Mesenteric fat pad (tissue), 1 donor: ENCODE data around the gene WEE1. TPM values are rescaled to one million over a fixed set of nuclear protein-coding genes. Genes with fewer than 3 reads are reported as not detected.

Source experiments
- DNase-seq: peaks from one replicate; pipeline ENCODE4 v3.0.0-alpha.2; 2020; ENCODE audit warnings: low spot score
- total RNA-seq: library from RNA; stranded (reverse); fragmentation: NEBNext Ultra II Directional; extraction: Animal tissue kit (Norgen Biotek cat#: 25700); gene quantifications from one replicate; pipeline ENCODE4 v1.2.1, GENCODE V29; 2021
- donor health status: DM: yes; HTN: yes; CAD: no.

WEE1 gene
- total RNA-seq, 1 donor from 2014 or later = 17.5 TPM

GRCh38 chr11:9566561-9567063, 6.9 kb upstream of the WEE1 start:
- no peak for DNase-seq

GRCh38 chr11:9567401-9567800, 6.1 kb upstream of the WEE1 start:
- no peak for DNase-seq

- DNase-seq = no peak
These were observed 5.2 kb upstream of the WEE1 start for GRCh38 chr11:9568161-9568853.

- no peak for DNase-seq
These were observed 4.4 kb upstream of the WEE1 start for GRCh38 chr11:9568854-9569587.

GRCh38 chr11:9569588-9570164, 3.8 kb upstream of the WEE1 start:
- no peak for DNase-seq

- DNase-seq = no peak
These were observed 3.0 kb upstream of the WEE1 start for GRCh38 chr11:9570313-9571025.

- no peak for DNase-seq
These were observed 2.3 kb upstream of the WEE1 start for GRCh38 chr11:9571071-9571762.

GRCh38 chr11:9571763-9572115, 1.7 kb upstream of the WEE1 start:
- DNase-seq = no peak

- DNase-seq = peak; percentile 74
These were observed 528 bp downstream of the WEE1 start for GRCh38 chr11:9573775-9574621.

- peak; percentile 90 for DNase-seq
These were observed 1.3 kb downstream of the WEE1 start for GRCh38 chr11:9574622-9575259.

GRCh38 chr11:9575260-9576240, 2.1 kb downstream of the WEE1 start:
- DNase-seq = peak; percentile 45

GRCh38 chr11:9576701-9577381, 3.4 kb downstream of the WEE1 start:
- no peak for DNase-seq

GRCh38 chr11:9577556-9577955, 4.1 kb downstream of the WEE1 start:
- no peak for DNase-seq

- no peak for DNase-seq
These were observed 7.4 kb downstream of the WEE1 start for GRCh38 chr11:9580894-9581293.

- no peak for DNase-seq
These were observed 8.2 kb downstream of the WEE1 start for GRCh38 chr11:9581556-9582161.

- DNase-seq = no peak
These were observed 17.2 kb downstream of the WEE1 start for GRCh38 chr11:9590717-9591116.

- DNase-seq = peak; percentile 65
These were observed 21.0 kb downstream of the WEE1 start for GRCh38 chr11:9594267-9595046.
